ENCODE data around the gene ADD1. TPM values are rescaled to one million over a fixed set of nuclear protein-coding genes. Genes with fewer than 3 reads are reported as not detected.

The ADD1 gene
- total RNA-seq, 5 donors from 2014 or later (not counting 1 experiment from before 2014, with no cell fraction given): 241 to 274 (median 256) TPM

- H3K27me3 Mint-ChIP-seq: no peaks in the 10 kb centered on the region
- ATAC-seq (replicated peaks in 1 of 4): peak; percentile 31 to 79 (median 50)
- H3K9me3 Mint-ChIP-seq: no peaks in the 10 kb centered on the region
- H3K4me3 Mint-ChIP-seq: peak overlapping the region; percentile 41 to 80 (median 66)
- DNase-seq: peak in 25 of 35 experiments; percentile 13 to 75 (median 40)
- peaks cover 38 to 76% of the 10 kb centered on the region in 2 experiments for H3K4me1 ChIP-seq (ENCODE audit: control insufficient read depth in 1 of 2, extremely low read depth in 1 of 2, insufficient read depth in 2 of 2, low read length in 2 of 2)
- H3K36me3 Mint-ChIP-seq: no peaks in the 10 kb centered on the region
- no peaks in the 10 kb centered on the region for H3K9me3 ChIP-seq
- peak overlapping the region; percentile 70 for H3K27ac ChIP-seq (ENCODE audit: low read length)
- ChIA-PET CTCF (interaction anchor here in 1 of 2 donors (0.6 kb wide), 1 partner anchor 45 kb away, joined by 16 read pairs; no protein-coding TSS in a partner anchor), POLR2A (no interaction called here)
- WGBS (ENCODE audit: insufficient coverage): 57% methylated on average over 12 of the region's 23 CpGs
- H3K4me3 ChIP-seq (ENCODE audit: control insufficient read depth in 1 of 2, extremely low read depth in 1 of 2, low read length in 1 of 2): peak overlapping the region in 1 of 2 donors; percentile 33
- H3K27me3 ChIP-seq (replicated peaks in 1 of 2; ENCODE audit: control insufficient read depth in 2 of 2, extremely low read depth in 1 of 2, insufficient read depth in 2 of 2, low read length in 1 of 2): peaks cover 0 to 2% of the 10 kb centered on the region in 2 experiments
- peak overlapping the region; percentile 90 to 92 for H3K27ac Mint-ChIP-seq
- peaks cover 55 to 67% (median 62%) of the 10 kb centered on the region in 3 donors for H3K4me1 Mint-ChIP-seq
- H3K36me3 ChIP-seq (ENCODE audit: control insufficient read depth in 2 of 2, extremely low read depth in 1 of 2, insufficient read depth in 1 of 2, low read length in 1 of 2): no peaks in the 10 kb centered on the region
Measured at GRCh38 chr4:2797545-2798305, 45.9 kb upstream of the ADD1 start.

- ATAC-seq (replicated peaks in 1 of 4) (peak; percentile 54 to 68 (median 62)), DNase-seq (peak in 14 of 35 experiments; percentile 18 to 65 (median 38))
- Histone ChIP-seq H3K27me3 (replicated peaks in 1 of 2; ENCODE audit: control insufficient read depth in 2 of 2, extremely low read depth in 1 of 2, insufficient read depth in 2 of 2, low read length in 1 of 2) (peaks cover 0 to 2% of the 10 kb centered on the region in 2 experiments), H3K4me1 (ENCODE audit: control insufficient read depth in 1 of 2, extremely low read depth in 1 of 2, insufficient read depth in 2 of 2, low read length in 2 of 2) (peaks cover 38 to 73% of the 10 kb centered on the region in 2 experiments), H3K27ac (ENCODE audit: low read length) (peak overlapping the region; percentile 70), H3K36me3 (ENCODE audit: control insufficient read depth in 2 of 2, extremely low read depth in 1 of 2, insufficient read depth in 1 of 2, low read length in 1 of 2) (no peaks in the 10 kb centered on the region), H3K4me3 (ENCODE audit: control insufficient read depth in 1 of 2, extremely low read depth in 1 of 2, low read length in 1 of 2) (peak overlapping the region; percentile 33 to 64), H3K9me3 (no peaks in the 10 kb centered on the region)
- H3K27me3 Mint-ChIP-seq: no peaks in the 10 kb centered on the region
- WGBS (ENCODE audit: insufficient coverage): 22% methylated on average over 19 of the region's 29 CpGs
- peaks cover 54 to 65% (median 62%) of the 10 kb centered on the region in 3 donors for H3K4me1 Mint-ChIP-seq
- peak overlapping the region; percentile 90 to 92 for H3K27ac Mint-ChIP-seq
- H3K4me3 Mint-ChIP-seq: peak overlapping the region; percentile 41 to 80 (median 68)
- ChIA-PET CTCF (interaction anchor here in 1 of 2 donors (0.6 kb wide), 1 partner anchor 44 kb away, joined by 16 read pairs; no protein-coding TSS in a partner anchor), POLR2A (no interaction called here)
- no peaks in the 10 kb centered on the region for H3K36me3 Mint-ChIP-seq
- no peaks in the 10 kb centered on the region for H3K9me3 Mint-ChIP-seq
Measured at GRCh38 chr4:2798399-2799223, 45.0 kb upstream of the ADD1 start.

- H3K9me3 Mint-ChIP-seq: no peaks in the 10 kb centered on the region
- DNase-seq (peak in 5 of 35 experiments; percentile 2 to 27 (median 4)), ATAC-seq (replicated peaks in 1 of 4) (peak in 1 of 4 experiments; percentile 4)
- no peaks in the 10 kb centered on the region for H3K36me3 Mint-ChIP-seq
- H3K4me3 Mint-ChIP-seq: peak overlapping the region; percentile 41 to 80 (median 70)
- peak overlapping the region; percentile 33 to 64 for H3K4me3 ChIP-seq (ENCODE audit: control insufficient read depth in 1 of 2, extremely low read depth in 1 of 2, low read length in 1 of 2)
- CTCF ChIA-PET: no interaction called here
- peak overlapping the region; percentile 90 for H3K27ac Mint-ChIP-seq
- POLR2A ChIA-PET: no interaction called here
- H3K9me3 ChIP-seq: no peaks in the 10 kb centered on the region
- H3K27me3 ChIP-seq (replicated peaks in 1 of 2; ENCODE audit: control insufficient read depth in 2 of 2, extremely low read depth in 1 of 2, insufficient read depth in 2 of 2, low read length in 1 of 2): peaks cover 0 to 2% of the 10 kb centered on the region in 2 experiments
- H3K27ac ChIP-seq (ENCODE audit: low read length): peak overlapping the region; percentile 70
- peaks cover 34 to 72% of the 10 kb centered on the region in 2 experiments for H3K4me1 ChIP-seq (ENCODE audit: control insufficient read depth in 1 of 2, extremely low read depth in 1 of 2, insufficient read depth in 2 of 2, low read length in 2 of 2)
- H3K27me3 Mint-ChIP-seq: no peaks in the 10 kb centered on the region
- WGBS (ENCODE audit: insufficient coverage): 44% methylated on average over 8 of the region's 14 CpGs
- no peaks in the 10 kb centered on the region for H3K36me3 ChIP-seq (ENCODE audit: control insufficient read depth in 2 of 2, extremely low read depth in 1 of 2, insufficient read depth in 1 of 2, low read length in 1 of 2)
- peaks cover 46 to 58% (median 56%) of the 10 kb centered on the region in 3 donors for H3K4me1 Mint-ChIP-seq
Measured at GRCh38 chr4:2799224-2799911, 44.3 kb upstream of the ADD1 start.

GRCh38 chr4:2799971-2800690 is 43.5 kb upstream of the ADD1 start:
- H3K27ac Mint-ChIP-seq: peak overlapping the region; percentile 86 to 90
- no peaks in the 10 kb centered on the region for H3K27me3 Mint-ChIP-seq
- peak overlapping the region; percentile 70 for H3K27ac ChIP-seq (ENCODE audit: low read length)
- DNase-seq: peak in 2 of 35 experiments; percentile 0 to 3
- H3K4me3 Mint-ChIP-seq: peak overlapping the region in 2 of 3 donors; percentile 70 to 80
- no peaks in the 10 kb centered on the region for H3K9me3 ChIP-seq
- no peaks in the 10 kb centered on the region for H3K27me3 ChIP-seq (replicated peaks in 1 of 2; ENCODE audit: control insufficient read depth in 2 of 2, extremely low read depth in 1 of 2, insufficient read depth in 2 of 2, low read length in 1 of 2)
- 76% methylated on average over 17 of the region's 23 CpGs for WGBS (ENCODE audit: insufficient coverage)
- ATAC-seq (replicated peaks in 1 of 4): no peak
- no peaks in the 10 kb centered on the region for H3K9me3 Mint-ChIP-seq
- H3K4me1 ChIP-seq (ENCODE audit: control insufficient read depth in 1 of 2, extremely low read depth in 1 of 2, insufficient read depth in 2 of 2, low read length in 2 of 2): peaks cover 28 to 70% of the 10 kb centered on the region in 2 experiments
- peaks cover 38 to 54% (median 48%) of the 10 kb centered on the region in 3 donors for H3K4me1 Mint-ChIP-seq
- POLR2A ChIA-PET: no interaction called here
- CTCF ChIA-PET: no interaction called here
- no peaks in the 10 kb centered on the region for H3K36me3 Mint-ChIP-seq
- no peaks in the 10 kb centered on the region for H3K36me3 ChIP-seq (ENCODE audit: control insufficient read depth in 2 of 2, extremely low read depth in 1 of 2, insufficient read depth in 1 of 2, low read length in 1 of 2)
- H3K4me3 ChIP-seq (ENCODE audit: control insufficient read depth in 1 of 2, extremely low read depth in 1 of 2, low read length in 1 of 2): peak overlapping the region in 1 of 2 donors; percentile 33

- ChIA-PET CTCF (no interaction called here), POLR2A (interaction anchor here in 1 of 2 donors (0.6 kb wide), 1 partner anchor 50 kb away, joined by 4 read pairs; no protein-coding TSS in a partner anchor)
- Mint-ChIP-seq H3K4me3 (peak overlapping the region in 2 of 3 donors; percentile 59 to 80), H3K27ac (peak overlapping the region; percentile 52 to 63), H3K27me3 (no peaks in the 10 kb centered on the region), H3K36me3 (no peaks in the 10 kb centered on the region), H3K9me3 (no peaks in the 10 kb centered on the region), H3K4me1 (peaks cover 32 to 52% (median 46%) of the 10 kb centered on the region in 3 donors)
- peak in 1 of 35 experiments; percentile 52 for DNase-seq
- no peak overlapping the region for H3K4me3 ChIP-seq (ENCODE audit: control insufficient read depth in 1 of 2, extremely low read depth in 1 of 2, low read length in 1 of 2)
- H3K27me3 ChIP-seq (replicated peaks in 1 of 2; ENCODE audit: control insufficient read depth in 2 of 2, extremely low read depth in 1 of 2, insufficient read depth in 2 of 2, low read length in 1 of 2): no peaks in the 10 kb centered on the region
- peak overlapping the region; percentile 23 for H3K27ac ChIP-seq (ENCODE audit: low read length)
- 67% methylated on average over 28 of the region's 29 CpGs for WGBS (ENCODE audit: insufficient coverage)
- peaks cover 28 to 67% of the 10 kb centered on the region in 2 experiments for H3K4me1 ChIP-seq (ENCODE audit: control insufficient read depth in 1 of 2, extremely low read depth in 1 of 2, insufficient read depth in 2 of 2, low read length in 2 of 2)
- ATAC-seq (replicated peaks in 1 of 4): no peak
- H3K36me3 ChIP-seq (ENCODE audit: control insufficient read depth in 2 of 2, extremely low read depth in 1 of 2, insufficient read depth in 1 of 2, low read length in 1 of 2): no peaks in the 10 kb centered on the region
- H3K9me3 ChIP-seq: no peaks in the 10 kb centered on the region
Measured at GRCh38 chr4:2800691-2801596, 42.7 kb upstream of the ADD1 start.
